Stromal cell of bone marrow (primary cell): Measurements from ENCODE around the gene AKR1C3.
A peak's percentile ranks its signal among the peaks of the same experiment; 100 is the strongest.
"Not testable (repeated sequence)": the region's sequence is repeated elsewhere in the genome, so short reads cannot be mapped to it uniquely, and the experiment has no call there.

Experiments used
- DNase-seq: peaks from one replicate; pipeline ENCODE4 v3.0.0-alpha.2; 2012; ENCODE audit warnings: low read depth

AKR1C3 gene

GRCh38 chr10:5094265-5095205, at the start of gene AKR1C3:
TSS of gene AKR1C3 (plus strand) at chr10:5094414. CDS start at chr10:5094445, 31 bp downstream.
- peak; percentile 77 for DNase-seq

- DNase-seq = no peak
Measured at GRCh38 chr10:5045095-5045494, 49.1 kb upstream of the AKR1C3 start.

- DNase-seq = no peak
Measured at GRCh38 chr10:5046410-5046809, 47.8 kb upstream of the AKR1C3 start.

- DNase-seq = not testable (repeated sequence)
Measured at GRCh38 chr10:5047055-5047454, 47.2 kb upstream of the AKR1C3 start.

- peak; percentile 45 for DNase-seq
Measured at GRCh38 chr10:5047912-5048628, 46.1 kb upstream of the AKR1C3 start.

- not testable (repeated sequence) for DNase-seq
Measured at GRCh38 chr10:5052951-5053500, 41.2 kb upstream of the AKR1C3 start.

GRCh38 chr10:5054831-5055230, 39.4 kb upstream of the AKR1C3 start:
- not testable (repeated sequence) for DNase-seq

GRCh38 chr10:5059267-5059666, 34.9 kb upstream of the AKR1C3 start:
- DNase-seq = not testable (repeated sequence)

GRCh38 chr10:5060791-5061190, 33.4 kb upstream of the AKR1C3 start:
- DNase-seq = not testable (repeated sequence)

GRCh38 chr10:5064656-5065055, 29.6 kb upstream of the AKR1C3 start:
- no peak for DNase-seq

GRCh38 chr10:5068274-5068984, 25.8 kb upstream of the AKR1C3 start:
- no peak for DNase-seq

- no peak for DNase-seq
Measured at GRCh38 chr10:5070648-5071410, 23.4 kb upstream of the AKR1C3 start.

- peak; percentile 98 for DNase-seq
Measured at GRCh38 chr10:5071411-5072198, 22.6 kb upstream of the AKR1C3 start.

GRCh38 chr10:5073659-5074058, 20.6 kb upstream of the AKR1C3 start:
- no peak for DNase-seq

GRCh38 chr10:5076615-5077014, 17.6 kb upstream of the AKR1C3 start:
- DNase-seq = peak; percentile 77

GRCh38 chr10:5078547-5079180, 15.6 kb upstream of the AKR1C3 start:
- DNase-seq = no peak

- DNase-seq = no peak
Measured at GRCh38 chr10:5079306-5079830, 14.8 kb upstream of the AKR1C3 start.

- no peak for DNase-seq
Measured at GRCh38 chr10:5079836-5080235, 14.4 kb upstream of the AKR1C3 start.

- DNase-seq = no peak
Measured at GRCh38 chr10:5081091-5081490, 13.1 kb upstream of the AKR1C3 start.
